ENCODE results near the gene CEMIP. TPM values are rescaled to one million over a fixed set of nuclear protein-coding genes. Genes with fewer than 3 reads are reported as not detected.

CEMIP gene
- total RNA-seq, 1 donor from 2014 or later = 0.30 TPM

DNA sequence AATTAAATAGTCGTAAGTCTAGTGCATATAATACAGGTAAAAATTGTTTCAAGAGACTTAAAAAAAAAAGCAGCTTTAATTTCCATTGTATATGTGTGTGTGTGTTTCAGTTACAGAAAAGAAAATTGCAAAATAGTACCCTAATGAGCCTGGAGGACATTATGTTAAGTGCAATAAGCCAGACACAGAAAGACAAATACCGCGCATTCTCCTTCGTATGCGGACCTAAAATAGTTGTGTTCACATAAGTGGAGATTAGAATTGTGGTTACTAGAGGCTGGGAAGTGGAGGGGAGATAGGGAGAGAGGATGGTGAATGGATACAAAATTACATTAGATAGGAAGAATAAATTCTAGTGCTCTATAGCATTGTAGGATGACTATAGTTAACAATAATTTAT is 206.8 kb downstream of the CEMIP start:
- peaks cover 43% of the 10 kb centered on the region for H3K36me3 Mint-ChIP-seq (ENCODE audit: low read depth)
- no peaks in the 10 kb centered on the region for H3K27me3 Mint-ChIP-seq (ENCODE audit: low read depth)
- peaks cover 50% of the 10 kb centered on the region for H3K4me1 Mint-ChIP-seq (ENCODE audit: low read depth)
- H3K9me3 Mint-ChIP-seq = no peaks in the 10 kb centered on the region
- intact Hi-C loops (cut with micrococcal nuclease) = loop anchor here (5.0 kb wide), 2 partner anchors 36 to 289 kb away; partner anchors contain the start of gene ABHD17C
- no peak for DNase-seq (ENCODE audit: low spot score)
- no peak overlapping the region for H3K4me3 Mint-ChIP-seq (ENCODE audit: low read depth)
- no peak overlapping the region for H3K27ac Mint-ChIP-seq

DNA sequence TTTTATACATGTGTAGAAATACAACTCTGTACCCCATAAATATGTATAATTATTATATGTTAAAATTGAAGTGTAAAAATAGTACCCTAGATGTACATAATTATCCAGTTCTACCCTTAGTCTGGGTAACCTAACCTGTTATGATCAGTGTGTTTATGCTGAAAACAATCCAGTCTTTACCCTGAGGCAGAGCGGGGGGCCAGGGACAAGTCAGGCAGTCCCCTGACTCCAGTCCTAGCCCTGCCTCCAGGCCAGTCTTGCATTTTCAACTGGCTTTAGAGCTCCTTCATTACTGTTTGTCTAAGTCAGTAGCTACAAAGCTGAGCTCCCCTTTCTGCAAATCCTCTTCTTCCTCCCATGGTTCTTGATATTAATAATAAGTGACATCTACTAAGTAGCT is 207.3 kb downstream of the CEMIP start:
- Mint-ChIP-seq H3K4me1 (ENCODE audit: low read depth) (peaks cover 55% of the 10 kb centered on the region), H3K36me3 (ENCODE audit: low read depth) (peaks cover 43% of the 10 kb centered on the region), H3K4me3 (ENCODE audit: low read depth) (no peak overlapping the region), H3K9me3 (no peaks in the 10 kb centered on the region), H3K27ac (no peak overlapping the region), H3K27me3 (ENCODE audit: low read depth) (no peaks in the 10 kb centered on the region)
- intact Hi-C loops (cut with micrococcal nuclease) = loop anchor here (5.0 kb wide), 2 partner anchors 36 to 289 kb away; partner anchors contain the start of gene ABHD17C
- DNase-seq (ENCODE audit: low spot score) = no peak

DNA sequence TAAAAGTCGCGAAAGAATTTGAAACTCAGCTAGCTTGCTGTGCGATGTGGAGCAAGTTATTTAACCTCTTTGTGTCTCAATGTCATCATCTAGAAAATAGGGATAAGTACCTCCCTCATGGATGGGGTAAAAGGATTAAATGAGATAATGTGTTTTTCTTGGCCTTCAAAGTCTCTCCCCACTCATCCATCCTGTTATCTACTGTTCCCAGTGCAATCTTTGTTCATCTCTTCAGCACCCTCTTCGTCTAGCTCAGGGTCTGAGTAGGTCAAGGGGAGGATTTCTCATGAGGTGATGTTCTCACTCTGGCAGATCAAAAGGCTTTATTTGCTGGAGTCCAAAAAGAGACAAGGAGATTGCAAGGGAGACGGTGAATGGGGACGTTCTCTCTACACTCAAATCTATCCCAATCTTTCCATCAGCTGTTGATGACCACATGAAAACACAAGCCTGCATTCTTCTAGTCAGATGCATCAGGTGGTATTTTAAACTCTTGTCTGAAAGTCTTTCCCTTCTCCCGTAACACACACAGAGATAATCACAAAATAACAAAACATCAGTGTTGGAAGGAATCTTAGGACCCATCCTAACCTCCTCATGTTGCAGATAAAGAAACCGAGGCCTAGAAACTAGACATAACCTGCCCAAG is 209.1 kb downstream of the CEMIP start:
- Mint-ChIP-seq H3K9me3 (no peaks in the 10 kb centered on the region), H3K4me1 (ENCODE audit: low read depth) (peaks cover 57% of the 10 kb centered on the region), H3K27me3 (ENCODE audit: low read depth) (no peaks in the 10 kb centered on the region), H3K27ac (peak overlapping the region; percentile 92), H3K4me3 (ENCODE audit: low read depth) (peak overlapping the region; percentile 97), H3K36me3 (ENCODE audit: low read depth) (peaks cover 32% of the 10 kb centered on the region)
- intact Hi-C loops (cut with micrococcal nuclease) = loop anchor here (5.0 kb wide), 2 partner anchors 34 to 291 kb away; partner anchors contain the start of gene ABHD17C
- DNase-seq (ENCODE audit: low spot score) = no peak

DNA sequence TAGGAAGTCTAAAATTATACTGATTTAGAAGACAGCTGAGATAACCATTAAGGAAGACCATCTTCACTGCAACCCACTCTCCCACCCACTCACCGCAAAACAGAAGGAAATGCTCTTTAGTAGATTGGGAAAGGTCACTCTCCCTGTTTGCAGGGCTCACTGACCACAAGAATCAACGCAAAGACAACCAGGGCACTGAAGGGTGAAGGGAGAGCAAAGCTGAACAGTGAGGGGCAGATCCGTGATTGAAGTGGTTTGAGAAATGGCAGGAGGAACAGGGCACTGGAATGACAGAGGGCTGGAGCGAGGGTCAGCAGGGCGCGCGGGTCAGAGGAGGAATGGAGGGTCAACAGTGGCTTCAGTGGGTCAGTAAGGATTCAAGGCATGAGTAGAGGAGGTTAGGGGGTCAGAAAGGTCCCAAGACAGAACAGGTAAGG is 209.9 kb downstream of the CEMIP start:
- Mint-ChIP-seq H3K9me3 (no peaks in the 10 kb centered on the region), H3K4me1 (ENCODE audit: low read depth) (peaks cover 54% of the 10 kb centered on the region), H3K36me3 (ENCODE audit: low read depth) (peaks cover 29% of the 10 kb centered on the region), H3K27me3 (ENCODE audit: low read depth) (no peaks in the 10 kb centered on the region), H3K27ac (peak overlapping the region; percentile 92), H3K4me3 (ENCODE audit: low read depth) (peak overlapping the region; percentile 97)
- intact Hi-C loops (cut with micrococcal nuclease) = loop anchor here (5.0 kb wide), 2 partner anchors 33 to 292 kb away; partner anchors contain the start of gene ABHD17C
- DNase-seq (ENCODE audit: low spot score) = no peak

DNA sequence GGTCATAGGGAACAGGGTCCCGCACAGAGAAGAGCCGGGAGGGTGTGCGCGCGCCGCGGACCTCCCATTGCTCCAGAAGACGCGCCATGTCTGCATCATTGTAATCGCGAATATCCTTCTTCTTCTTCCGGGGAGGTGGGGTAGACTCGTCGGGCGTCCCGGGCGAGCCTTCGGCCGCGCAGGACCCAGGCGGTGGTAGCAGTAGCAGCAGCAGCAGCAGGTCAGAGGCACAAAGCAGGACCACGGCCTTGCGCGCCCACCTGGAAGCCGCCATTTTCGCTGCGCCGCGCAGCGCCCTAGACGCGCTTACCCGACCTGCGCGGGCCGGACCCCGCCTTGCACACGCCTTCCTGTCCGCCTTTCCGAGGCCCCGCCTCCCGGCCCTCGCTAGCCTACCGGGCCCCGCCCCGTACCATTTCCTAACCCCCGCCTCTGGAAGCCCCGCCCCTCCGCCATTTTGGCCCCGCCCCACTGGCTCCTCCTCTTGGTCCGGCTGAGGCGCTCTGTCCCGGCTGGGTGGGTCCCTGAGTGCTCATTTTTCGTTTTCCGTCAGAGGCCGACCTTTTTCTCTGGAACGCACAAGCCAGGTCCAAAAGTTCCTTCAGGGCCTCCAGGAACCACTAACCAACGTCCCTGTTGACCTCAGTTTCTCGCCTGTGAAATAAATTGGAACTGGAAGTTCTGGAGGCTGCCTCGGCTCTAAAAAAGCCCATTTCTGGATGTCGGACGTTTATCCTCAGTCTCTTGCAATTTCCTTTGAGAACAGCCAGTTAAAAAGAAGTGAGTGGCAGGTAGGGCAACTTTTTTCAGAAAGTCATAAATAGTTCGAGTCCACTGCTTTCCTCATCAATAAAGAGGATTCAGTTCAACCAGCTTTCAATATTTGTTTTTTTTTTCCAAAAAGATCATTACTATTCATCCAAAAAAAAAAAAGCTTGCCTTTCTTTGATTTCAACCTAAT is 210.6 kb downstream of the CEMIP start, which contains the start of gene MESD:
TSS of gene MESD (minus strand) at position 302 of the 961 bp plus-strand sequence. CDS start at position 274, 28 bp downstream.
- H3K27me3 Mint-ChIP-seq (ENCODE audit: low read depth) = no peaks in the 10 kb centered on the region
- peaks cover 29% of the 10 kb centered on the region for H3K36me3 Mint-ChIP-seq (ENCODE audit: low read depth)
- H3K4me1 Mint-ChIP-seq (ENCODE audit: low read depth) = peaks cover 50% of the 10 kb centered on the region
- intact Hi-C loops (cut with micrococcal nuclease) = loop anchor here (5.0 kb wide), 3 partner anchors 33 to 1058 kb away; partner anchors contain the start of genes ABHD17C and MEX3B
- peak; percentile 92 for DNase-seq (ENCODE audit: low spot score)
- peak within 1 kb of the TSS; percentile 97 for H3K4me3 Mint-ChIP-seq (ENCODE audit: low read depth)
- H3K27ac Mint-ChIP-seq = peak within 1 kb of the TSS; percentile 92
- no peaks in the 10 kb centered on the region for H3K9me3 Mint-ChIP-seq

DNA sequence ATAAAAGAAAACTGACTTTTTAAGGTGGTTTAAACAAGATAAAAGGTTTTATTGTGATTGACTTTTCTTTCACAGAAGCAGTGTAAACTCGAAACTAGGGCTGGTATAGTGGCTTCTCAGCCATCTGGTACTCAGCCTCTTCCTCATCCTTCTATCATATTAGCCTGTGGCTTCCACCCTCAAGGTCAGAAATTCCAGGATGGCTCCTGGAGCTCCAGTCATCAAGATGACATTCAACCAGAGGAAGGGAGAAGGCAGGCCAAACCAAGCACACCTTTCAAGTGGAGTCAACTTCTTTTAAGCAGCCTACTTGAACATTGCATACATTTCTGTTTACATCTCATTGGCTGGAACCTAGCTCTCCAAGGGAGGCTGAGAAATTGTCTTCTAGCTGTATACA is 211.8 kb downstream of the CEMIP start:
- no peak for DNase-seq (ENCODE audit: low spot score)
- intact Hi-C loops (cut with micrococcal nuclease) = loop anchor here (1.0 to 5.0 kb wide), 2 partner anchors 8 to 1056 kb away; partner anchors contain the start of gene MEX3B
- H3K4me3 Mint-ChIP-seq (ENCODE audit: low read depth) = no peak overlapping the region
- no peaks in the 10 kb centered on the region for H3K9me3 Mint-ChIP-seq
- H3K36me3 Mint-ChIP-seq (ENCODE audit: low read depth) = peaks cover 22% of the 10 kb centered on the region
- H3K4me1 Mint-ChIP-seq (ENCODE audit: low read depth) = peaks cover 45% of the 10 kb centered on the region
- H3K27ac Mint-ChIP-seq = peak overlapping the region; percentile 54
- H3K27me3 Mint-ChIP-seq (ENCODE audit: low read depth) = no peaks in the 10 kb centered on the region

DNA sequence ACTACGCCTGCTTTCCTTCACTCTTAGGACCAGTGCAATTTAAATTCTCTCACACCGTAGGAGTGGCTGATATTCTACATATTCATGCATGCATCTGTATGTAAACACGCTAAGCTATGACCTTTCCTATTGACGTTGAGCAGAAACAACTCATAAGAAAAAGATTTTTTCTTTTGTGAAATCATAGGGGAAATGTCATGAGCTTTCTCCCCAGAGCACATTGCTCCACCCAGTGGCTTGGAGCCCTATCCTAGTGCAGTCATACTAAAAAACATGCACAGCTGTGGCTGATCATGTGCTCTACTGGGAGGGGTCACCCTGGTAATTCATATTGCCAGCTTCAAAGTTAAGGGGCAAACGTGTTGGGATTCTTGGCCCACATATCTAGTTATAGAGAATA is 212.3 kb downstream of the CEMIP start:
- Mint-ChIP-seq H3K27ac (peak overlapping the region; percentile 54), H3K4me1 (ENCODE audit: low read depth) (peaks cover 45% of the 10 kb centered on the region), H3K27me3 (ENCODE audit: low read depth) (no peaks in the 10 kb centered on the region), H3K9me3 (no peaks in the 10 kb centered on the region), H3K4me3 (ENCODE audit: low read depth) (peak overlapping the region; percentile 14), H3K36me3 (ENCODE audit: low read depth) (peaks cover 19% of the 10 kb centered on the region)
- intact Hi-C loops (cut with micrococcal nuclease) = loop anchor here (1.0 to 5.0 kb wide), 2 partner anchors 8 to 1056 kb away; partner anchors contain the start of gene MEX3B
- DNase-seq (ENCODE audit: low spot score) = peak; percentile 34

DNA sequence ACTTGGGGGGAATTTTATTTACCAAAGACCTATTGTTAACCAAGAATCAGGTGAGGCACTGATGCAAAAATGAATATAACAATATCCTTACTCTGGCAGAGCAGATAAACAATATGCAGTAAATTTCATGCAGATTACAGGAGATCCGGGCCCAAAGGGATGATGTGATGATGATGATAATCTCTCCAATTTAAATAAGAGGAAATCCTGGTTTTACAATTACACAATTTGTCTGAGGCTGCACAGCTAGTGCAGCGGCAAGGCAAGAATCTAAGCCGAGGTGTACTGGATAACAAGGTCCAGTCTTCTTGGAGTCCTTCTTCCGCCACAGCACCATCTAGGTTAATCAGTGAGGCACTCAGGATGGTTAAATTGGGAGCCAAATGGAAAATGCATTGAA is 212.8 kb downstream of the CEMIP start:
- no peak overlapping the region for H3K27ac Mint-ChIP-seq
- intact Hi-C loops (cut with micrococcal nuclease) = loop anchor here (5.0 kb wide), 1 partner anchor 1055 kb away; the partner anchor contains the start of gene MEX3B
- no peak for DNase-seq (ENCODE audit: low spot score)
- peaks cover 17% of the 10 kb centered on the region for H3K36me3 Mint-ChIP-seq (ENCODE audit: low read depth)
- H3K27me3 Mint-ChIP-seq (ENCODE audit: low read depth) = no peaks in the 10 kb centered on the region
- no peak overlapping the region for H3K4me3 Mint-ChIP-seq (ENCODE audit: low read depth)
- H3K4me1 Mint-ChIP-seq (ENCODE audit: low read depth) = peaks cover 42% of the 10 kb centered on the region
- H3K9me3 Mint-ChIP-seq = no peaks in the 10 kb centered on the region

DNA sequence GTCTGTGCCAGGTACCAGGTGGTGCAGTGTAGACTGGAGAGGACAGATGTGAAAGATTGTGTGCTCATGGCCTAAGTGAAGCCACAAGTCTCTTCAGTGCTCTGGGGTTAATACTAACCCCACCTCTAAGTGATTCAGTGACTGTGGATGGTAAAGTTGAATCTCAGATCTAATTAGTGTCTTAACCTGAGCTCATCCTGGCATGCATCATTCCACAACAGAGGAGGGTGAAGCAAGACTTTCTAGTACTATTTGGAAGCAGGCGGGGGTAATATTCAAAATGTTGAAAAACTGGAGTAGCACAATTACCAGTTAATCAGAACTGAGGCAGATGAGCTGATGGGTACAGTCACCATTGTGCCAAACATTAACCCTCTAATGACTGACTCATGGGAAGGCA is 213.3 kb downstream of the CEMIP start:
- intact Hi-C loops (cut with micrococcal nuclease) = loop anchor here (5.0 kb wide), 1 partner anchor 1055 kb away; the partner anchor contains the start of gene MEX3B
- peaks cover 18% of the 10 kb centered on the region for H3K36me3 Mint-ChIP-seq (ENCODE audit: low read depth)
- H3K4me1 Mint-ChIP-seq (ENCODE audit: low read depth) = peaks cover 41% of the 10 kb centered on the region
- H3K4me3 Mint-ChIP-seq (ENCODE audit: low read depth) = no peak overlapping the region
- H3K27me3 Mint-ChIP-seq (ENCODE audit: low read depth) = no peaks in the 10 kb centered on the region
- no peak for DNase-seq (ENCODE audit: low spot score)
- H3K27ac Mint-ChIP-seq = no peak overlapping the region
- no peaks in the 10 kb centered on the region for H3K9me3 Mint-ChIP-seq

DNA sequence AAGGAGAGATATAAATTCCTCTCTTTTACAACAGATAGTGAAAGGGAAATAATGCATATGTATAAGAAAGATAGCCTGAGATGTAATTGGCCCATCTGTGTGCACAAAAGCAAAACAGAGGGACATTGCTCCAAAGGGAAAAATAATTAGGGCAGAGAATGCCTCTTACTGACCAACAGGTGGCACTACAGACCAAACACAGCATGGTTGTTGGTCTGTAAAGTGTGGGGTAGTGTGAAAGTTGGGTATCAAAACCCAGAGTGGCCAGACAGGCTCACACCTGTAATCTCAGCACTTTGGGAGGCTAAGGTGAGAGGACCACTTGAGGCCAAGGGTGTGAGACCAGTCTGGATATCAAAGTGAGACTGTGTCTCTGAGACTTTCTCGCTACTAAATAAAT is 217.1 kb downstream of the CEMIP start:
- Mint-ChIP-seq H3K4me1 (ENCODE audit: low read depth) (peaks cover 37% of the 10 kb centered on the region), H3K27me3 (ENCODE audit: low read depth) (no peaks in the 10 kb centered on the region), H3K9me3 (no peaks in the 10 kb centered on the region), H3K27ac (no peak overlapping the region), H3K4me3 (ENCODE audit: low read depth) (no peak overlapping the region), H3K36me3 (ENCODE audit: low read depth) (peaks cover 5% of the 10 kb centered on the region)
- no peak for DNase-seq (ENCODE audit: low spot score)
- intact Hi-C loops (cut with micrococcal nuclease) = loop anchor here (1.0 kb wide), 2 partner anchors 110 to 270 kb away; no protein-coding TSS in a partner anchor

DNA sequence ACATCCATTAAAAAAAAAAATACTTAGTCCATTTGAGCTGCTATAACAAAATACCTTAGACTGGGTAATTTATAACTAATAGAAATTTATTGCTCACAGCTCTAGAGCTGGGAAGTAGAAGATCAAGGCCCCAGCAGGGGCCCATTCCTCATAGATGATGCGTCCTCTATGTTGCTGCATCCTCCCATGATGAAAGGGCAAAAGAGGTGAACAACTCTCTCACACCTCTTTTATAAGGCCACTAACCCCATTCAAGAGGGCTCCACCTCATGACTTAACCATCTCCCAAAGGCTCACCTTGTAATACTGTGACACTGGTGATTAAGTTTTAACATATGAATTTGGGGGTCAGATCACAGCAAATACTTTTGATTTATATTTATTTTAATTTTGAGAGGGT is 218.5 kb downstream of the CEMIP start:
- no peak overlapping the region for H3K27ac Mint-ChIP-seq
- H3K9me3 Mint-ChIP-seq = no peaks in the 10 kb centered on the region
- H3K27me3 Mint-ChIP-seq (ENCODE audit: low read depth) = no peaks in the 10 kb centered on the region
- no peak overlapping the region for H3K4me3 Mint-ChIP-seq (ENCODE audit: low read depth)
- H3K36me3 Mint-ChIP-seq (ENCODE audit: low read depth) = peaks cover 5% of the 10 kb centered on the region
- intact Hi-C loops (cut with micrococcal nuclease) = no loop called here
- H3K4me1 Mint-ChIP-seq (ENCODE audit: low read depth) = peaks cover 24% of the 10 kb centered on the region
- DNase-seq (ENCODE audit: low spot score) = no peak

DNA sequence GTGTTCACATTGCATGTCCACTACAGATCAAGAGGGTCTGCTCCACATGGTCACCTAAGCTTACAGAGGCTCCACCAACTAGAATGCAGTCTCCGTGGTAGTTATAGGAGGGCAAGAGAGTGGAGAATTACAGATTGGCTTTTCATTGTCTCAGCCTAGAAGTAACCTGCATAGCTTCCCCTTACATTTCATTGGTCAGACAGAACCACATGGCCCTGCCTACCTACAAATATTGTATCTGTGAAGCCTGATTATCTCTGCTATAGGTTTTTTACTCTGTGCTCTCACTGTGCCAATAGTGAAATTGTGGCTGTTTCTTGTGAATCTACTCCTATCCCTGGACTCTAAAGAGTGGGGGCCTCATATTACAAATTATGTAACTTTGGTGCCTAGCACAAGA is 219.1 kb downstream of the CEMIP start:
- Mint-ChIP-seq H3K4me3 (ENCODE audit: low read depth) (no peak overlapping the region), H3K36me3 (ENCODE audit: low read depth) (peaks cover 8% of the 10 kb centered on the region), H3K4me1 (ENCODE audit: low read depth) (peaks cover 25% of the 10 kb centered on the region), H3K27me3 (ENCODE audit: low read depth) (no peaks in the 10 kb centered on the region), H3K9me3 (no peaks in the 10 kb centered on the region), H3K27ac (no peak overlapping the region)
- intact Hi-C loops (cut with micrococcal nuclease) = no loop called here
- DNase-seq (ENCODE audit: low spot score) = no peak
